NCI-H2227 (cell line): ENCODE results near the gene MEX3B.
"Not testable (repeated sequence)": the region's sequence is repeated elsewhere in the genome, so short reads cannot be mapped to it uniquely, and the experiment has no call there.

Experiments
- DNase-seq: peaks from one replicate; lab custom pipeline; 2025; ENCODE audit not compliant: unreplicated experiment; lab: John Stamatoyannopoulos, UW

MEX3B gene

GRCh38 chr15:82014989-82015388, 30.8 kb downstream of the MEX3B start:
- no peak for DNase-seq

- DNase-seq = no peak
Measured at GRCh38 chr15:82012908-82013307, 32.9 kb downstream of the MEX3B start.

- no peak for DNase-seq
Measured at GRCh38 chr15:82005239-82005638, 40.6 kb downstream of the MEX3B start.

- no peak for DNase-seq
Measured at GRCh38 chr15:82003916-82004315, 41.9 kb downstream of the MEX3B start.

- DNase-seq = not testable (repeated sequence)
Measured at GRCh38 chr15:81995081-81995480, 50.7 kb downstream of the MEX3B start.

- no peak for DNase-seq
Measured at GRCh38 chr15:81992523-81992922, 53.3 kb downstream of the MEX3B start.
